NCI-H146 treated with DMSO at 0.1 percent for 48 hours (cell line): ENCODE data around the gene OSBPL5.
"Not testable (repeated sequence)": the region's sequence is repeated elsewhere in the genome, so short reads cannot be mapped to it uniquely, and the experiment has no call there.

Experiments
- DNase-seq: peaks from one replicate; lab custom pipeline; 2025; ENCODE audit not compliant: unreplicated experiment; lab: John Stamatoyannopoulos, UW

The OSBPL5 gene

DNA sequence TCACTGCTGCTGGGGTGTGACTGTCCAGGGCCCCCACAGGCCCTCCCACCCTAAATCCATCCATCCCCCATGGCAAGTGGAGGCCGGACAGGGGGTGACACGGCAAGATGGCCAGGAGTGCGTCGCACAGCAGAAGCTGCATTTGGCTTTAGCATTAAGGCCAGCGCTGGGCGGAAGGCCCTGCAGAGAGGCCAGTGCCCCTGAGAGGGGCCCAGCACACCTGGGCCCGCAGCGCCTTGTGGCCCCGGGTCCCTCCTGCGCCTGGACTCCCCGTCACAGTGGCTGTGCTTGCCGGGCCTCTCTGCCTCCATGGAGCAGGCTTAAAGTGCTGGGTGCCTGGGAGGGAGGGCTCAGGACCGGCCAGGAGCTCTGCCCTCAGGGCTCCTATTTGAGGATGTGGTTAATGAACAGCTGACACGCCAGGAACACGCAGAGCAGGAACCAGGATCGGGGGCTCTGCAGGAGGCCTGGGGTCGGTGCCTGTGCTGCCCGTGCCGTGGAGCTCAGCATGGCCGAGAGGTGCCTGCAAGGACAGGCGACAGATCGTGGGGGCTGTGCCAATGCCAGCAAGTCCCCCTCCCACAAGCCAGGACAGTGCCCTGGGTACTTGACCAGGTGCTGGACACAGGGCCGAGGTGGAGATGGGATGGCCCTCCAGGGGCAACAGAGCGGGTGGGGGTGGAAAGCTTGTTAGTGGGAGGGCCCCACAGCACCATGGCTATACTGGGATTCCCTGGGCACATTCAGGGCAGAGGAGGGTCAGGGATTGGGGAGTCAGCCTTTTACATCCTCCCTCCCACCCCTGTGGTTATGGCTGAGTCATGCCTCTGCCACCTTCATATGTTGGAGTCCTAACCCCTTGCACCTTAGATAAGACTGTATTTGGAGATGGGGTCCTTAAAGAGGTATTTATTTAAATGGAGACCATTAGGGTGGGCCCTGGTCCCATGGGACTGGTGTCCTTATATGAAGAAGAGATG is 77.0 kb downstream of the OSBPL5 start:
- no peak for DNase-seq

- no peak for DNase-seq
Observed at GRCh38 chr11:3087373-3087772, 77.7 kb downstream of the OSBPL5 start.

DNA sequence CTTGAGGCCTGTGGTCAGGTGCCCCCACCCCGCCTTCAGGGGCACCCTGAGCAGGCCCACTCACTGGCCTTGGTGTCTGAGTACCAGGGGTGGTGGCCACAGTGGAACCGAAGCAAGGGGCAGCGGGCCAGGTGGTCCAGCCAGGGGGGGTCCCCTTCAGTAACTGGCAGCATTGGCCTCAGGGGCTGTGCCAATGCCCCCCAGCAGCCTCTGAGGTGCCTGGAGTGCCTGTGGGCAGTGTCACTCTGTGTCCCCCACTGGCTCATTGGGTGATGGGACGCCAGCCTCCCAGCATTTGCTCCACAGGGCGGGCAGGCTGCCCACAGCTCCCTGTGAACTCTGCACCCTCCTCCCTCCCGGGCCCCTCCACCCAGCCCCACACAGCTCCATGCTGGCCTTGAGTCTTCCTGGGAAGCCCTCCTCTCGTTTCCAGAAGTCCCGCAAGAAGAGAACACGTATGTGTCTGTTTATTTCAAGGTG is 78.4 kb downstream of the OSBPL5 start:
- no peak for DNase-seq

- DNase-seq = no peak
Observed at GRCh38 chr11:3086114-3086513, 79.0 kb downstream of the OSBPL5 start.

- no peak for DNase-seq
Observed at GRCh38 chr11:3085052-3085451, 80.1 kb downstream of the OSBPL5 start.

DNA sequence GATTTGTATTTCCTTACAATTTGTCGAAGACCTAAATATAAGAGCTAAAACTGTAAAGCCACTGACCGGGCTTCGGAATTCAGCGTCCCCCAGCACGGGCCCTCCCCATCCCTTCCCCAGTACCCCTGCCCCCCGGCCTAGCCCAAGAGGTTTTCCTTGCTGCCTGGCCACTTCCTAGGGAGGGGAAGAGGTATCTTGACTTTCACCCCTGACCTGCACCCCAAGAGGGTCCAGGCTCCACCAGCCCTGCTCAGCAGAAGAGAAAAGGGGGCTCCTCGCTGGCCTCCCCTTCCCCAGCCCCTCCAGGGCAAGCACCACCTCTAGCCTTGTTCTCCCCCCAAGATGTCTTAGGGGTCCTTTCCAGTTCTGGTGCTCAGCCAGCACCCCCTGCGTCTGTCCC is 81.8 kb downstream of the OSBPL5 start:
- DNase-seq = no peak

- no peak for DNase-seq
Observed at GRCh38 chr11:3081386-3081751, 83.7 kb downstream of the OSBPL5 start.

DNA sequence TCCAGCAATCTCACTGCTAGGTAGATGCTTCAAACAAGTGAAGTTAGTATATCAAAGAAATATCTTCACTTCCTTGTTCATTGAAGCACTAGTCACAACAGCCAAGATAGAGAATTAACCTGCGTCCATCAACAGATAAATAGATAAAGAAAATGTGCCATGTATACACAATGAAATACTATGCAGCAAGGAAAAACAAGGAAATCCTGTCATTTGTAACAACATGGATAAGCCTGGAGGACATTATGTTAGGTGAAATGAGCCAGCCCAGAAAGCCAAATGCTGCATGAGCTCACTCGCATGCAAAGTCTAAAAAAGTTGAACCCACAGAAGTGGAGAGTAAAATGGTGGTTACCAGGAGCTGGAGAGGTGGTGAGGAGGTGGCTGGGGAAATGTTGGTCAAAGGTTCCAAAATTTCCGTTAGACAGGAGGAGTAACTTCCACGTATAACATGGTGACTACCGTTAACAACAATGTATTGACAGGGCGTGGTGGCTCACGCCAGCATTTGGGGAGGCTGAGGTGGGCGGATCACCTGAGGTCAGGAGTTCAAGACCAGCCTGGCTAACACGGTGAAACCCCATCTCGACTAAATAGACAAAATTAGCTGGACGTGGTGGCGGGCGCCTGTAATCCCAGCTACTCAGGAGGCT is 84.3 kb downstream of the OSBPL5 start:
- no peak for DNase-seq

GRCh38 chr11:3080104-3080503 is 85.0 kb downstream of the OSBPL5 start:
- no peak for DNase-seq

- no peak for DNase-seq
Observed at GRCh38 chr11:3077846-3078440, 87.2 kb downstream of the OSBPL5 start.

DNA sequence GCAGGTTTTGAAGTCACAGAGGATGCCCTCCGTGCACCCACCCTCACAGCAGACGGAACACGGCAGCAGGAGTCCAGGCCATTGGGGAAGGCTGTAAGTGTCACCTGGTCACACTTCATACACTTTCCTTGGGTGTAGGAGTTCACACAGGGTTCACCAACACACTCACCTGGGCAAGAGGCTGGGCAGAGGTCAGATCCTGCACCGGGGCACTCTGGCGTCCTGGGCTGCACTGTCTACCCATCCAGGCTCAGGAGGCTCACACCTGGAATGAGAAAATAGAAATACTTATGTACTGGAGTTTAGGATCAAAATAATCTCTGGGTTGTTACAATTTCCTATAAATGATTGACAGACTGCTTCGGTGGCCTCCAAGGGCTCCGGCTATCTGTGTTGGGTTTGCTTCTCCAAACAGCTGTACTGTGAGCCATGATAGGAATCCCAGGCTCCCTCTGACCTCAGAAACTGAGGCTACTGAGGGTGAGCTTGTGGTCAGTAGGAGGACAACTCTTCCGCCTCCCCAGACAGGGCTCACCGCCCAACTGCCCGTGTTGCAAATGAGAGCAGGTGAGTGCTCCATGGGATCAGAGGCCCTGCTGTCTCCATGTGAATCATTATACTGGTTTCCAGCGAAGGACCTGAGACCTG is 87.8 kb downstream of the OSBPL5 start:
- DNase-seq = no peak

GRCh38 chr11:3074912-3075589 is 90.1 kb downstream of the OSBPL5 start:
- DNase-seq = peak; percentile 61

- DNase-seq = no peak
Observed at GRCh38 chr11:3073029-3073435, 92.1 kb downstream of the OSBPL5 start.

DNA sequence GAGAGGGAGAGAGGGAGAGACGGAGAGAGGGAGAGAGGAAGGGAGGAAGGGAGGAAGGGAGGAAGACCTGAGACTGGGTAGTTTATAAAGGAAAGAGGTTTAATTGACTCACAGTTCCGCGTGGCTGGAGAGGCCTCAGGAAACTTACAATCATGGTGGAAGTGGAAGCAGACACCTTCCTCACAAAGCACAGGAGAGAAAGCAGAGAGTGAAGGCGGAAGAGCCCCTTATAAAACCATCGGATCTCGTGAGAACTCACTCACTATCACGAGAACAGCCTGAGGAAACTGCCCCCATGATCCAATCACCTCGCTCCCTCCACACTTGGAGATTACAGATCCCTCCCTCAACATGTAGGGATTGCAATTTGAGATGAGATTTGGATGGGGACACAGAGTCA is 95.7 kb downstream of the OSBPL5 start:
- DNase-seq = no peak

- DNase-seq = not testable (repeated sequence)
Observed at GRCh38 chr11:3066308-3066707, 98.8 kb downstream of the OSBPL5 start.

DNA sequence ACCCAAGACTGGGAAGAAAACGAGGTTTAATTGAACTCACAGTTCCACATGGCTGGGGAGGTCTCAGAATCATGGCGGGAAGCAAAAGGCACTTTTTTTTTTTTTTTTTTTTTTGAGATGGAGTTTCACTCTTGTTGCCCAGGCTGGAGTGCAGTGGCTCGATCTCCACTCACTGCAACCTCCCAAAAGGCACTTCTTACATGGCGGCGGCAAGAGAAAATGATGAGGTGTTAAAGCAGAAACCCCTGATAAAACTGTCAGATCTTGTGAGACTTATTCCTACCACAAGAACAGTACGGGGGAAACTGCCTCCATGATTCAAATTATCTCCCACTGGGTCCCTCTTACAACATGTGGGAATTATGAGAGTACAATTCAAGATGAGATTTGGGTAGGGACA is 100.4 kb downstream of the OSBPL5 start:
- DNase-seq = not testable (repeated sequence)

DNA sequence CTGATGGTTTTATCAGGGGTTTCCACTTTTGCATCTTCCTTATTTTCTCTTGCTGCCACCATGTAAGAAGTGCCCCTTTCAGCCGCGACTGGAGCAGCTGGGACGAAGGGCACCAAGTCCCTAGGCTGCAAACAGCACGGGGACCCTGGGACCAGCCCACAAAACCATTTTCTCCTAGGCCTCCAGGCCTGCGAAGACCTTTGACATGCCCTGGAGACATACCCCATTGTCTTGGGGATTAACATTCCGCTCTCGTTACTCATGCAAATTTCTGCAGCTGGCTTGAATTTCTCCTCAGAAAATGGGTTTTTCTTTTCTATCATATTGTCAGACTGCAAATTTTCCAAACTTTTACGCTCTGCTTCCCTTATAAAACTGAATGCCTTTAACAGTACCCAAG is 101.2 kb downstream of the OSBPL5 start:
- DNase-seq = not testable (repeated sequence)

- not testable (repeated sequence) for DNase-seq
Observed at GRCh38 chr11:3063432-3063831, 101.7 kb downstream of the OSBPL5 start.

DNA sequence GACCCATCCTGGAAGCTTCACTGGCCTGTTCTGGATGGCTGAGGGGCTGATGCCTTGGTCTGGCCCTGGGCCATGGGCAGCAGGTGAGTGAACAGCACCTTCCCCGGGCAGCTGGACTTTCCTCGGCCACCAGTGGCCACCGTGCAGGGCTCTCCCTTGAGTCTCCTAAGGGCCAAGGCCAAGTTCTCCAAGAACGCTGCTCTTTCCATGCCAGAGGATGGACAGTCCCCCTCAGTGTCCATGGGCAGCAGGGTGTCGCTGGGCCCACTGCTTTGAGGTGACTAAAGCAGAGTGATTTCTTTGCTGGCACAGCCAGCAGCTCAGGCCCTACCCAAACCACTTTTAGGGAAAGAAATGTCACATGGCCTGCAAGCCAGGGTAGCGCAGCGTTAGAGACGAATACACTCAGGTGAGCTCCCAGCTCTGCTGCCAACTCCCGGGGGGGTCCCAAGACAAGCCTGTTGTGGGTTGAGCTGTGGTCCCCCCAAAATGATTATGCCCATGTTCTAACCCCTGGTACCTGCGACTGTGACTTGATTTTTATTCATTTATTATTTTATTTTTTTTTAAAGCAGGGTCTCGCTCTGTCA is 104.6 kb downstream of the OSBPL5 start:
- no peak for DNase-seq
